Activated CD4-positive, alpha-beta T cell treated with anti-CD3 and anti-CD28 coated beads for 4 hours (primary cell): ENCODE data around the gene DFFA.
"Not testable (repeated sequence)": the region's sequence is repeated elsewhere in the genome, so short reads cannot be mapped to it uniquely, and the experiment has no call there.

Experiments
- DNase-seq, 2 donors: peaks; one replicate each; pipeline ENCODE4 v3.0.0-alpha.2; 2020

DFFA gene

DNA sequence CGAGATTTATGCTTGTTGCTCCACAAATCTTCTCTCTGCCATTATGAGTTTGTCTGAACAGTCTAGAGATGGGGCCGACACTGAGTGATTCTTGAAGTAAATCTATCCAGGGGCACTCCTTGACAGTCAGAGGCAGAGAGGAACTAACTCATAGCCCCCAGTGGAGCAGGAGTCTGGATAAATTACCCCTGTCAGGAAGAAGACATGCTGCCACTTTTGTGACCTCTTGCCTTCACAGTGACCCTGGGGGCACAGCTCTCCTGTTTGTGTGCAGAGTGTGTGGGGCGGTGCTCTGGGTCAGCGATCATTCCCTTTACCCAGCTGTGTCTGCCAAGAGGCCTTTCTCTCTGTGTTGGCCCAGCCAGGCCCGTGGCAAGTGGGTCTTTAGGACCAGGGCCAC is 31.9 kb upstream of the DFFA start:
- DNase-seq = no peak

GRCh38 chr1:10502206-10502605 is 29.9 kb upstream of the DFFA start:
- DNase-seq = no peak

DNA sequence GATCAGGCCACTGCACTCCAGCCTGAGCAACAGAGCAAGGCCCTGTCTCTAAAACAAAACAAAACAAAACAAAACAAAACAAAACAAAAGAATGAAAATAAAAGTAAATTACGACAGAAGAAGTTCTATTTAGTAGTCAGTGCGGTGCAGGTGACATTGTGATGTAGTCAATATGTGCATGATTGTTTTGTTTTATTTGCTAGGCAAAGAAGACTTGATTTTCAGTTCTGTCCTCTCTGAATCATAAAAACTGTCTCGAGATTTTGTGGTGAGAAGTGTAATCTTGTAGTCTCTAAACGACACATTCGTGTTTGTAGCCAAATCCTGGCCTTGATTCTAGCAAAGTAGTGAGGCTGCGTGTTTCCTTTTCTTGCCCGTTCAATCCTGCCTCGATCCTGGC is 25.9 kb upstream of the DFFA start:
- no peak for DNase-seq

- no peak for DNase-seq
Observed at GRCh38 chr1:10497109-10497508, 24.8 kb upstream of the DFFA start.

- DNase-seq = peak in 1 of 2 donors; percentile 19
Observed at GRCh38 chr1:10495952-10496351, 23.6 kb upstream of the DFFA start.

GRCh38 chr1:10495475-10495817 is 23.1 kb upstream of the DFFA start:
- no peak for DNase-seq

GRCh38 chr1:10494754-10495474 is 22.6 kb upstream of the DFFA start:
- peak; percentile 68 to 83 for DNase-seq

DNA sequence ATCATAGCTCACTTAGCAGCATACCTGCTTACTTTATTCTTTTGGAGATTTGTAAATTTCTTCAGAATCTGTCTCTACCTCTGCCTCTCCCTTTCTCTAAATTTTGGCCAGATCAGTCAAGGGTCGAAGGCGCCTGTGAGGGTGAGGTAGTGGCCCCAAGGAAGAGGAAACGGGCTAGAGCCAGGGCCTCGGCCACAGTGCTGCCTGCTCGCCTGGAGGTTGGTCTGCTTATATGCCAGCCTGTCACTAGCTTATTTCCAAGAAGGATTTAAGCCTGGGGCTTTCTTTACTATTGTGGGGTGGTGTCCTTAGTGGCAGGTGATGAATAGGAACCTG is 22.1 kb upstream of the DFFA start:
- DNase-seq = no peak

GRCh38 chr1:10490286-10490970 is 18.1 kb upstream of the DFFA start:
- no peak for DNase-seq

GRCh38 chr1:10489291-10490055 is 17.1 kb upstream of the DFFA start:
- DNase-seq = no peak

DNA sequence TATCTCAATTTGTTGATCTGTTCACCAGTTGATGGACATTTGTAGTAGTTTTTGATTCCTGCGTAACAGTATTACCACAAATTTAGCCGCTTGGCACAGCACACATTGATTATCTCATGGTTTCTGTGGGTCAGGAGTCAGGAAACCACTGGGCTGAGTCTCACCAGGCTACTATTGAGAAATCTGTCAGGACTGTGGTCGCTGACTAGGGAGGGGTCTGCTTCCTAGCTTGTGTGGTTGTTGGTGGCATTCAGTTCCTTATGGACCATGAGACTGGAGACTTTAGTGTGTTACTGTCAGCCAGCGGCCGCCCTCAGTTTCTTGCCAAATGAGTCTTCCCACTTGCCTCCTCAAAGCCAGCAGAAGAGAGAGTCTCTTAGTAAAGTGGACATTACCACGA is 12.2 kb upstream of the DFFA start:
- no peak for DNase-seq

DNA sequence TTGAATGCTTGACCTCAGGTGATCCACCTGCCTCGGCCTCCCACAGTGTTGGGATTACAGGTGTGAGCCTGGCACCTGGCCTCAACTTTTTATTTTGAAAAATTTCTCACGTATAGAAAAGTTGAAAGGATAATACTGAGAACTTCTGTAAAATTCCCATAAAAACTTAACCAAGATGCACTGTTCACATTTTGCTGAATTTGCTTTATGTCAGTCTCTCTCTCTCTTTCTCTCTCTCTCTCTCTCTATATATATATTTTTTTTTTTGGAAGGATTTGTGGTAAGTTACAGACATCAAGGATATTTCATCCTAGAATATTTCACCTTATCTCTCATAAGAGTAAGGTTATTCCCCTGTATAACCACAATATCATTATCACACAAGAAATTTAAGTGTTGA is 8.3 kb upstream of the DFFA start:
- DNase-seq = no peak

- DNase-seq = no peak
Observed at GRCh38 chr1:10479296-10479695, 7.0 kb upstream of the DFFA start.

DNA sequence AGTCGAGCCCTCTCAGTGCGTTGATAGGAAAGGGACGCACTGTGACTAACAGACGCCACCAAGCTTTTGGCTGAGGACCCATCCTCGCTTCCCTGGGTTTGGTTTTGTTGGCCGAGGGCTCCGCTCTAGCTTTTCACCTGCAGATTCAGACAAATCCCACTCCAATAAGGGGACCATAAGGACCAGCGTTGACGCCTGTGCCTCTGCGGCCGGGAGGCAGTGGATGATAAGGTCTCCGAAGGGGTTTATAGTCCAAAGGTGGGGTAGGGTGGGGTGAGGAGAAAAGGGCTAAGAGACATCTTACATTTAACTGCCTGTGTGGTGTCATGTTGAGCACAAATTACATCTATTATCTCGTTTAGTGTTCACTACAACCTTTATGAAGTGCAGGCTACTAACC is 3.2 kb upstream of the DFFA start:
- no peak for DNase-seq

GRCh38 chr1:10474613-10475507 is 2.5 kb upstream of the DFFA start, which contains the start of gene PEX14:
PEX14 (plus strand) TSS chr1:10474950; CDS start chr1:10474967, 17 bp downstream.
- DNase-seq = peak; percentile 79 to 82

GRCh38 chr1:10474309-10474612 is 1.9 kb upstream of the DFFA start:
- DNase-seq = not testable (repeated sequence)

GRCh38 chr1:10473145-10473765 is 926 bp upstream of the DFFA start:
- DNase-seq = no peak

DNA sequence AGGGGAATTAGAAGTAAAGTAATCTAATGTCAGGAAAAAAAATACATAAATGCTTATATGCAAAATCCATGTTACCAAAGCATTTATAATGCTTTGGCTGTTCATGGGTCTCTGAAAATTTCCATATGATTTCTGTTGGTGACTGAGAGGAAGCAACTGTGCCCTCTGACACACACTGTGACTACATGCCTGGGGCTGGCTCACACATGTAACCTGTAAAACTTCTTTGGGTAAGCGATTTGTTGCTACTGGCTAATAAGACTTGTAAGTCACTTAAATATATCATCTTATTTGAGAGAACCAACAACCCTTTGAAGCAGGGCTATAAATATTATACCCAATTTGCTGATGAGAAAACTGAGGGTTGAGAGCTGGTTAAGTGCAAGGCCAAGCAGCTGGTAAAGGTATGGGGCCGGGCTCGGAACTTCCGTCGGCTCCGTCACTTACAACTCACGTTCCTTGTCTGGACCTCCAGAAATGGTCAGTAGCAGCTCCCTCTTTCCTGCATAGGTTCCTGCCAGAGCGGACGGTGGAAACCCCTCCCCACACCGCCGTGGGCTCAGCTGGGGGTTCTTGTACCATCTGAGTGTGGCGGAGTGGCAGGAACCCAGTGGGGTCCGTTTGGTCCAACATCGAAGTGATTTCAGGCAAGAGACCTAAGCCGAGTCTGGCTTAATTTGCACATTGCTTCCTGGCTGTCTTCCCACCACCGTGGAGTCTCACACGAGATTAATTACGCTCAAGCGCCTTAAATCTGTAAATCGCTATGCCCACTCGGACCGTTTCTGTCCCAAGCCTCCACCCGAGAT is 714 bp downstream of the DFFA start:
- DNase-seq = no peak

- no peak for DNase-seq
Observed at GRCh38 chr1:10470043-10470442, 2.3 kb downstream of the DFFA start.

DNA sequence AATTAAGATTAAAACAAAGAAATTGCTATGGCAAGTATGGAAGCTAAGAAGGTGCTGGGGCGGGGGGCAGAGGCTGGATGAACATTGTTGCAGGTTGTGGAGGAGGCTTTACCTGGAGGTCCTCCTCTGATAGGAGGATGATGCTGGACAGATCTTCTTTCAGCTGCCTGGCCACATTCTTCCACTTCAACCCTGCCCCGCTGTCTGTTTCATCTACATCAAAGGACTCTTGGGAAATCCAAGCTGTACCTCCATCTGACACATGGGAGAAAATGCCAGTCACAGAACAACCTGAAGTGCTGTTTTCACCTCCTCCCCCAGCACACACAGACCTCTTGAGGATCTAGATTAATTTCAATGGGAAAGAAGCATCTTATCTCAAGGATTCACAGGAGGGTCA is 5.3 kb downstream of the DFFA start:
- DNase-seq = no peak

DNA sequence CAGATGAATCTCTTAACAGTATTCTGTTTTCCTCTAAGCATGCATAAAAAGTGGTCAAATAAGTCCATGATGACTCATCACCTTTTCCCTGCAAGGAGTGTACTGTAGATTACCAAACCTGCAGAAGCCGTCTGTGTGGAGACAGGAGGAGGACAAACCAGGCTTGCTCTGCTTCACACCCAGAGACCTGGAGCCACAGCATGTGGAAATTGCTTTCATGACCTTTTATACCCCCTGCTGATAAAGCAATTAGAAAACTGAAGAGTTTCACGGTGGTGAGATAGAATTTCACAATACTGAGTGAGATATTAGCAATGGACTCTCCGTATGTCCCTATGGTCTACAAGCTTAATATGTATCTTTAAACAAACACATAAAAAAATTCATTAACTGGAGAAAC is 13.1 kb downstream of the DFFA start:
- DNase-seq = no peak

- DNase-seq = no peak
Observed at GRCh38 chr1:10457875-10458274, 14.5 kb downstream of the DFFA start.
